Activated CD4-positive, alpha-beta T cell treated with anti-CD3 and anti-CD28 coated beads for 4 hours (primary cell): Measurements from ENCODE around the gene MKLN1.

Source experiments
- DNase-seq, 2 donors: peaks; one replicate each; pipeline ENCODE4 v3.0.0-alpha.2; 2020

The MKLN1 gene

DNA sequence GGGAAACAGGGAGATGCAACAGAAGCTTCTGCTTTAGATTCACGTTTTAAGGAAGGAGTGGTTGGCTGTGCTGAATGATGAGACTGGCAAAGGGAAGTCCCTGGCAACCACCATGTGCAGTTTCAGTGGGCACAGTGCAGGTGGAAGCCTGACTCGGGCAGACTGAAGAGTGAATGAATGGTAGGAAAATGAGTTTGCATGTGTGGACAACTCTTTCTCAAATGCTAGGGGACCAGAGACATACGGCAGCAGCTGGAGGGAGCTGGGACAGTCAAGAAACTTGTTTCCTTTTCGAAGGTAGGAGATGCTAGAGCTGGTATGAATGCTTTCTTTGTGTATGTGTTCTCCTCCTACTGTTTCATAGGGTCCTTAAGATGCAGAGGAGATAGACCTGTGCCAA, 199.8 kb downstream of the MKLN1 start:
- DNase-seq: no peak

DNA sequence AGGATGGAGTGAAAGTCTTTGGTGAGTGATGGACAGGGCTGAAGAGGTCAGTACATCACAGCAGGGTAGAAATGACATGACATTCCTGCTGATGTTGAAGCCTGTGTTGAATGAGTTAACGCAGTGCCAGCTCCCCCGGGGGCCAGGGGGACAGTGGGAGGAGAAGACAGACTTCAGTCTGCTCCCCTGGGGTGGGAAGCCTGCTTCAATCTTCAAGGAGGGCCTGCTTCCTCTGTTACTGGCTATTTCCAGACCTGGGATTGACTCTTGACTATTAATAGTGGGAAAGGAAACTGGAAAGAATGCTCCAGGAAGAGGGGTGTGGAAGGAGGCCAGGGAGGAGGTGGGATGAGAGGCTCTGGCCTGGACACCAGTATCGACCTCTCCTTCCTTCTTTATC, 201.5 kb downstream of the MKLN1 start:
- DNase-seq: no peak

DNA sequence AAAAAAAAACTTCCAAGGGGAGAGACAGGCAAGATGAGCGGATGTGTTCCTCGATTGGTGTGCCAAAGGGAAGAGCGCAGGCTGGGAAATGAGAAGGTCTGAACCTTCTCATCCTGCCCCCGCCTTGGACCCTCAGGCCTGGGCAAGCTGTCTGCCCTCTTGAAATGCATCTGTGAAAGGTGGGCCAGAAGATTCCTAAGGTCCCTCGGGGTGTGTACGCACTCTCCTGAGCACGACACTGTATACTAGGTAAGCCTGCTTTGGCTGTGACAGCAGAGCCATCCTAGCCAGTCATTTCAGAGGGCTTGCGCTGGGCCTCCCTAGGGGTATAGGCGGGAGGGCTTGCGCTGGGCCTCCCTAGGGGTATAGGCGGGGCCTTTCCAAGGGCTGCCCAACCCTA, 201.9 kb downstream of the MKLN1 start:
- no peak for DNase-seq

DNA sequence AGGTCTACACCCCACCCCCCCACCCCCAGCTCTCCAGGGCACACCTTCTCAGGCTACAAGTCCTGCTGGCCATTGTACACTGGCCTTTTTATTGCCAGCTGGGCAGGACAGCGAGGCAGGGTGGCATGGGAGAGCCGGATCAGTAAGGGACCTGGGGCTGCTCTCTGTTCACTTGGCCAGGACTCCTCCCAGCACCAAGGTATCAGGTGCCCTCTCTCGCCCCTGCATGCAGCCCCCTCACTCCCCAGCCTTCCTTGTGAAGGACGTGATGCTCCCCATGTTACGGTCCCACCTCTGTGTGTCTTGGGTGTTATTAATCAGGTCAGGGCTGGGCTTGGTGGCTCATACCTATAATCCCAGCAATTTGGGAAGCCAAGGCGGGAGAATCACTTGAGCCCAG, 202.5 kb downstream of the MKLN1 start:
- DNase-seq: no peak

DNA sequence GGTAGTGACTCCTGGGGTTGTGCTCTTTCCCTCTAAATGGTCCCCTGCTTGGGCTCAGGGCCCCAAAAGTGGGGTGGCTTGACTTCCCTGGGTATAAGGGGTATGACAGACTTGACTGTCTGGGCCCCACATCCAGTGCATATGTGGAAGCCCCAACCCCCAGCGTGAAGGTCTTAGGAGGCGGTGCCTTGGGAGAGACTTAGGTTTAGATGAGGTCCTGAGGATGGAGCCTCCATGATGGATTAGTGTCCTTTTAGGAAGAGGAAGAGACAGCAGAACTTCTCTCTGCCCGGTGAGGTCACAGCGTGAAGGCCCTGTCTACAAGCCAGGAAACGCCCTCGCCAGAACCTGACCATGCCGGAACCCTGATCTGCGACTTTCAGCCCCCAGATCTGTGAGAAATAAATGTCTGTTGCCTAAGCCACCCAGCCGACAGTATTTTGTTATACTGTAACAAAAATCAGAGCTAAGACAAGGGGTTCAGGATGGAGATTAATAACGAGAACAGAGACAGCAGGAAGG, 205.0 kb downstream of the MKLN1 start:
- no peak for DNase-seq

DNA sequence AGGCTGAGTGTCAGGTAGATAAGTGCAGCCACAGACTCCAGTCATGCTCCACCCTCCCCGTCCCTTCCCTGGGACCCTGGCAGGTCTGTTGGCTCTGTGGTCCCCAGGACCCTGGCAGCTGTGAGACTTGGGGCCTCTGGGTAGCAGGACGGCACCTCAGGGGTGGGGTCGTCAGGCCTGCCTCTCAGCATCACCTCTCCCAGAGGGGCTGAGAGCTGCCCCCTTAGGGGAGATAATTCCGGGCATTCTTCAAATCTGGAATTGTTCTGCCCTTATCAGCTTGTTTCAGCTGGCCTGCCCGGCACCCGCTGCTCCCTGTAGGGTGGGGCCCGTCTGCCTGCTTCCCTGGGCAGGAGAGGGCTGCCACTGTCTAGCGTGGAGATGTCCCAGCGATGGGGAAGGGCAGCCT, 205.5 kb downstream of the MKLN1 start:
- DNase-seq: no peak

DNA sequence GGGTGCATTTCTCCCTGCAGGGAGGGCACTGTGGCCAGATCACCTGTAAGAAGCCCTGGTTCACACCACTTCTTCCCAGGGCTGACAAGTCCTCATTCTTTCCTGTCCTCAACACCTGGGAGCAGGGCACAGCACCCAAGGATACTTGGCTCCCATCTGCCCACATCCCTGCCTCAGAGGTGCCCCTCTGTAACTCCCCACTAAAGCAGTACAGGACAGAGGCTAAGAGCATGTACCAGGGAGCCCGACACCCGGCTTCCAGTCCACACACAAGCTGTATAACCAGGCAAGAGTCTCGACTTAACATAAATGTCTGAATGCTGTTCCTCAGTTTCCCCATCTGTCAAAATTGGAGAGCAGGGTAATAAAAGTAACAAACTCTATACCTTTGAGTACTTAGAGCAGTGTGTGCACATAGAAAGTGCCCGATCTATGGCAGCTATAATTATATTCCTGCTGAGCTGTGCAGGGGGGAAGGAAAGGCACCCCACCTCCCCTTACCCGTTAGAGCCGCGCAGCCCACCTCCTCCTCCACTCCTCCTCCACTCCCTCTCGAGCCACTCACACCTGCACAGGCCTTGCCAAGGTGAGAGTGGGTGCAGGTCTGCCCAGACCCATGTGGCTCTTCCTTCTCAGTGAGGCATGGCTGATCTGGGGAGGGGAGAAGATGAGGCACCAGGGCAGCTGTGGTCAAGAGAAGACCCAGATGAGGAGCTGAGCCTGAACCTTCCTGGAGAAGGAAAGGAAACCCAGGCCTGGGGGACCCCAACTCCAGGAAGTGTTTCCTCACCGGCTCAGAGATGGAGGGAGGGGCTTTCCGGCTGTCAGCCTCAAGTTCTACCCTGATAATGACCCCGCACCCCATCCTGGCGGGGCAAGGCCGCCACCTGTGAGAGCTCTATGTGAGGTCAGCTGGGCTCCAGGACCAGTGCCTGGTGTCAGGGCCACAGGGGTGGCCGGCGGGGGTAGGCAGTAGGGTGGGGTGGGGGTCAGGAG, 206.2 kb downstream of the MKLN1 start:
- no peak for DNase-seq

DNA sequence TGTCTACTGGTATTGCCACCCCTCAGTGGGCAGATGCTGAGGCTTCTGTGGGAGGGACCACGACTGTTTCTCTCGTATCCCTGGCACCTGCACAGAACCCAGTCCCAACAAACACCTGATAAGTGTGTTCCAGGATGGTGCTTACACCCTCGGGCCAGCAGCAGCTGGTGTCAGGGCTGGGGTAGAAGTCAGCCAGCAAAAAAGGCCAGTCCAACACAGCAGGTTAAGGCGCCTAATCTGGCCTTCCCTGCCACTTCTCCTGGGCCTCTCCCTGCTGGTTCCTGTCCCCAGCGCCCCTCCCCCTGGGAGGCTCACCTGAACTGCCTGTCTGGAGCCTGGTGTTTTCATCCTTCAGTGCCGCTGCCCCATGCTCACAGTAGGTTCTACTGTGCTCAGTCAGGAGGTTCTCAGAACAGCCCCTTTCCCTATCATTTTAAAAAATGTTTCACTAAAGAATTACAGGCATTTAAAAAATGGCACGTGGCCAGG, 208.7 kb downstream of the MKLN1 start:
- DNase-seq: no peak

DNA sequence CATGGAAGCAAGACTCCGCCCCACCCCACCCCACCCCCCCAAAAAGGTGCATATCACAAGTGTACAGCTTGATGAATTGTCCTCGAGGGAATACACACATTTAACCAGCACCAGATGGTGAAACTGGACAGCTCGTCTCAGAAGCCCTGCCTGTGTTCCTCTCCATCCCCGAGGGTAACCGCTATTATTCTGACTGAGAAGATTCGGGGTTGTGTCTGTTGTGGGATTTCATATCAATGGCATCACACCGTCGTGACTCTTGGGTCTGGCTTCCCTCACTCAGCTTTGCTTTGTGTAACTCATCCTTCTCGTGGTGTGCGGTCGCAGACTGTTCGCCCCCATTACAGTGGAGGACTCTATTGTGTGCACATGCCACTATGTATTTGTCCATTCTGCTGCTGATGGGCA, 209.9 kb downstream of the MKLN1 start:
- DNase-seq: no peak

DNA sequence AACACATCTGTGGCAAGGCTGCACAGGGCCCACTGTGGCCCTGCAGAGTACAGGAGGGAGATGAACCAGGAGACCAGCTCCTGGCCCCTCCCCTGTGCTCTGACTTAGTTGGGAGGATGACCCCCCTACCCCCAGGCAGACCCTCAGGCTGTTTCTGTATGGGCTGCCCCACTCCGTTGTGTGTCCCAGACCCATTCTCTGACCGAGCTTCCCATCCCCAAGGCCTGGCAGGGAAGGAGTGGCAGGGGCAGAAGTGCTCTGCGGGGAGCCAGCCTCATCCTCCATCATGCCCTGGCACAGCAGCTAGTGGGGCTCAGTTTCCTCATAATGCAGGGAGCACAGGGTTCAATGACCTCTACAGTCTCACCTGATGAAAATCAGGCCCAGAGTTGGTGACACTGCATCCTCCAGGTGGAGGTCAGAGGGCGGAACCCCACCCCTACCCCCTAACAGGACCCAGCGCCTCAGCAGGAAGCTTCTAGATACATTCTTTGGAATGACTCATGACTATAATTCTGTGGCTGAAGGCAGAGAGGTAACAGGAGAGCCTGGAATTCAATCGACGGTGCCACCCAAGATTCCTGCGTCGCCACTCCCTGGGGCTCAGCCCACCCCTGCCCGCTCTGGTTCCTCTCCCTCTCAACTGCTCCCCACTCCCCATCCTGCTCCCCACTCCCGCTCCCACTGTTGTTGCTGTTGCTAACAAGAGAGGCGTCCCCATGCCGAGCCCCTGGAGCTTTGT, 210.6 kb downstream of the MKLN1 start:
- DNase-seq: no peak

DNA sequence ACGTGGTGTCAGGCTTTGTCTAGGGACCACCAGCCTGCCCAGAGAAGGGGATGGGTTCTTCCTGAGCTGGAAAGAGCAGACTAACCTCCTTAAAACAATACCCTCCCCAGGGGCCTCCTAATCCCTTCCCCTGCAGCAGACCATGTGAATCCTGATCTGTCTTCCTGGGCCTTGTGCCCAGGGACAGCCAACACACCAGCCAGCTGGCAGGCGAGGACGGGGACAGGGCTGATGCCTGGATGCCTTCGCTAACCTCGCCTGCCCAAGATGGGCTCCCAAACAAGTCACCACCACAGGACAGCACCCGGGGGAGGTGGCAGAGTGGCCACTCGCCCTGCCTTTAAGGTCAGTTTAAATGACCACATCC, 211.1 kb downstream of the MKLN1 start:
- no peak for DNase-seq

DNA sequence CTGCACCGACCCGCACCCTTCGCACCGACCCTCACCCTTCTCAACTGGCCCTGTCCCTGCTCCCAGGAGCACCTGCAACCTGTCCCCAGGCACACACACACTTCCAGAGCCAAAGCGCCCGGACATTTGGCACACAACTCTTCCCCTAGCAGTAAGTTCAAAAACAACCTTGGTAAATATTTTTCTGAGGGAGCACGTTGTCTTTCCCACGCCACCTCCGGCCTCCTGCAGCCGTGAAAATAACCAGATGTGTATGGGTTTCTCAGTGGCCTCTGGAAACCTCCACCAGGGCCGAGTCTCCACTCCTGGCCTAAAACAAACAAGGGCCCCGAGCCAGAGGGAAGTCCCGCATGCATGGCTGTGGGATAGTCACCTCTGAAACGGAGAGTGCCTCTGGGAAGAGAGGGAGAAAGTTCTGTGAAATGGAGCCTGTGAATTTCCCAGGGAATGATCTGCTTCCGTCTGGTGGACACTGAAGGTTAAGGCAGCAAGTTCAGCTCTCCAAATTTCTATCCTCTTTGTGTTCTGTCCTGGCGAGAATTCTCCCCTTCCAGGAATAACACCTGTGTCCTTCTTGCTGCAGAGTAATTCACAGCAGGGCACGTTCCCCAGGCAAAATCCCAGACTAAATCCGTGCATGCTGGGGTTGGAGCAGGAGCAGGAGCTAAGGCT, 213.0 kb downstream of the MKLN1 start:
- no peak for DNase-seq

DNA sequence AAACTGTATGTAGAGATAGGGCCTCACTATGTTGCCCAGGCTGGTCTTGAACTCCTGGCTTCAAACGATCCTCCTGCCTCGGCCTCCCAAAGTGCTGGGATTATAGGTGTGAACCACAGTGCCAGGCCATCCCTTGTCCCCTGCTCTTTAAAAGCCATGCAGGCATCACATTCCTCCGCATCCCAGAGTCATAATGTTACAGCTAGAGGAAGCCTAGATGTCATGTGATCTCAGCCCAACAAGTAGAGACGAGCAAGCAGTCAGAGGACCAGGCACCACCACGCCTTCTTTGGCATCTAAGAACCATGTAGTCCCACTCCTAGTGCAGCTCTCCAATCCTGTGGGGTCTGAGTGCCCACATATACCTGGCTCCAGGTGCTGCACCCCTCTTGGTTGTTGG, 215.6 kb downstream of the MKLN1 start:
- DNase-seq: no peak

DNA sequence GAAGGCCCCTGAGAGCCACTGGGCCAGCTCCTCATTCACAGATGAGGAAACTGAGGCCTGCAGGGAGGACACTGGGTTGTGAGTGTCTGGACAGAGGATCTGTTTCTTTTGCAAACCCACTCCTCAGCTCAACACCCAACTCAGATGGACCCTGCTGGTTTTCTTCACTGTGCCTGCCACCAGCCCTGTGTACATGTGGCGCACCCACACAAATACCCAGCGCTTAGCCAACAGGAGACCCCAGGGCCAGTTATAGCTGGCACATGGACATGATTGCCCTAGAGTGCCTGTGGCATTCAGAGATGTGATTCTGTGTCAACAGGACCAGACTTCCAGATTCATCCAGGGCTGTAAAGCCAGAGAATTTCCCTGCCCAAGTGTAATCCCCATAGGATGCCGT, 216.3 kb downstream of the MKLN1 start:
- no peak for DNase-seq

DNA sequence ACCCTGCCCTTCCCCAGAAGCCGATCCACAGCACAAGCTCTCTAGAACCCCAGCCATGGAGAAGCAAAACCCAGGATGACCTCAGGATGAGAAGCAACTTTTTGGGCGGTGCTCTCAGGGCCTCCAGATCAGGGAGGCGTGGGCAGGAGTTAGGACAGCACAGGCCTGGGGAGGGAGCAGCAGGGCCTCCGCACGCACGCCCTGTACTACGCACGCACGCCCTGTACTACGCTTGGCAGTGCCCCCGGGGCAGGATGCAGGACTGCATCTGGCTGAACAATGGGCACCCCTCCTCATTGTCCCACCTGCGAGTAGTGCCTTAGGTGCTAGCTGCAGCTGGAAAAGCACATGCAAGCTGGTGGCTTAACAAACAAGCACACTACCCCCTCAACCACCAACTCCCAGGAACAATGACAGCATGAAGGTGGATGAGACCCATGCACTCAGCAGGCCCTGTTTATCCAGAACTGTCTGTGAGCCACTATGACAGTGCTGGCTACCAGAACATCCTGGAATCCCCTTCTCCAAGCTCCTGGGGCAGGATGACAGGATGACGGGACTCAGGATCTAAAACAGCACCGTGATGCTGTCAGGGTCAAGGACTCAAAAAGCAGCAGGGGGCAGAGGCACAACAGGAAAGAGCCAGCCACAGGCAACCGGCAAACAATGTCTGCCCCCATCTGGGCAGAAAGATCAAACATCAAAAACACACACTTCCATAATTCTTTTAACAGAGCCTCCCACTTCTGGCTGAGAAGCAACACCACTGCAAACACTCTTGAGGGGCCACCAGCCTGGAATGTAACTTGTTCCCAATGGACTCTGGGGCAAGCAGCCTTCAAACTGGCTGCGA, 217.0 kb downstream of the MKLN1 start:
- DNase-seq: no peak

DNA sequence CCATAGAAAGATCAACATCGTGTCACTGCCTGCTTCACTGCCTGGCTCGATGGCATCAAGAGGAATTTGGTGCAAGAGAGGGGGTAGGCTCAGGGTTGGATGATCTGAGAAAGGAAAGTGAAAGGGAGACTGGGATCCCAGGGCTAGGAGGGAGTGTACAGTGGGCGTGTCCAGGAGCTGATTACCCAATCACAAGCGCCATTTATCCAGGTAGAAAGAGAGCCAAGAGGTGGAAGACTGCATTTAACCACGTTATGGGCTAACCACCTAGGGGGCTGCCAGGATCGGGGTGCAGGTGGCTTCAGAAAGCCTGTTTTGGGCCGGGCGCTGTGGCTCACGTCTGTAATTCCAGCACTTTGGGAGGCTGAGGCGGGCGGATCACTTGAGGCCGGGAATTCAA, 218.4 kb downstream of the MKLN1 start:
- no peak for DNase-seq
